IMR-90 (cell line): ENCODE results near the gene ALPK3.

Experiments
- BHLHE40 ChIP-seq: fragments of 150-350 bp; IDR thresholded peaks from 2 replicates; pipeline ENCODE4 v1.6.1; 2016; ENCODE audit warnings: mild to moderate bottlenecking, low read depth, low read length
- MAFK ChIP-seq: IDR thresholded peaks from 2 replicates; pipeline ENCODE4 v1.6.1; 2012; ENCODE audit warnings: low read depth, low read length, improper control_type of control experiment
- MXI1 ChIP-seq: IDR thresholded peaks from 2 replicates; pipeline ENCODE4 v1.6.1; 2012; ENCODE audit warnings: low read depth, mild to moderate bottlenecking, low read length, moderate library complexity, borderline replicate concordance
- POLR2A ChIP-seq: IDR thresholded peaks from 2 replicates; pipeline ENCODE4 v1.6.1; 2012; ENCODE audit warnings: mild to moderate bottlenecking, low read depth, low read length
- SMC3 ChIP-seq: fragments of 150-350 bp; IDR thresholded peaks from 2 replicates; pipeline ENCODE4 v1.6.1; 2016; ENCODE audit warnings: low read depth, mild to moderate bottlenecking, antibody characterized with exemption, low read length, moderate library complexity
- TF ChIP-seq, protein P1 (sequence below): conservative IDR thresholded peaks from 2 replicates; pipeline ENCODE4 v1.5.1; 2012; ENCODE audit warnings: mild to moderate bottlenecking, low read depth, low read length, improper control_type of control experiment
- TF ChIP-seq, protein P2 (sequence below): fragments of 150-350 bp; IDR thresholded peaks from 2 replicates; pipeline ENCODE4 v1.6.1; 2016; ENCODE audit warnings: low read depth, mild to moderate bottlenecking, low read length, moderate library complexity, borderline replicate concordance

DNA sequence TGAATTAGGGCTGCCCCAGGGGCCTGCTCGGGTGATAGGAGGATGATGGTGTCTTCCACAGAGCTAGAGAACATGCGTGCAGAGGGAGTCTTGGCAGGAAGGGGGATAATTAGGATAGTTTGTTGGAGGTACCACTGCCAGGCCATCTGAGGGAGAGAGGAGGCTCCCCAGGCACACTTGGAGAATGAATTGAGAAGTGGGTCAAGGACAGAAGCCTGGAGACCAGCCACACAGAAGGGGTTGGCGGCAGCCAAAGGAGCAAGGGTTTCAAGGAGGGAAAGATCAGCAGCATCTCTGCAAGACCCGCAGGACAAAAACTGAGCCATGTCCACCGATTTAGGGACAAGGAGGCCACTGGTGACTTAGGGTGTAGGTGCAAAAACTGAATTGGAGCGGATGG is 74.2 kb downstream of the ALPK3 start:
- TF ChIP-seq, protein P1, sequence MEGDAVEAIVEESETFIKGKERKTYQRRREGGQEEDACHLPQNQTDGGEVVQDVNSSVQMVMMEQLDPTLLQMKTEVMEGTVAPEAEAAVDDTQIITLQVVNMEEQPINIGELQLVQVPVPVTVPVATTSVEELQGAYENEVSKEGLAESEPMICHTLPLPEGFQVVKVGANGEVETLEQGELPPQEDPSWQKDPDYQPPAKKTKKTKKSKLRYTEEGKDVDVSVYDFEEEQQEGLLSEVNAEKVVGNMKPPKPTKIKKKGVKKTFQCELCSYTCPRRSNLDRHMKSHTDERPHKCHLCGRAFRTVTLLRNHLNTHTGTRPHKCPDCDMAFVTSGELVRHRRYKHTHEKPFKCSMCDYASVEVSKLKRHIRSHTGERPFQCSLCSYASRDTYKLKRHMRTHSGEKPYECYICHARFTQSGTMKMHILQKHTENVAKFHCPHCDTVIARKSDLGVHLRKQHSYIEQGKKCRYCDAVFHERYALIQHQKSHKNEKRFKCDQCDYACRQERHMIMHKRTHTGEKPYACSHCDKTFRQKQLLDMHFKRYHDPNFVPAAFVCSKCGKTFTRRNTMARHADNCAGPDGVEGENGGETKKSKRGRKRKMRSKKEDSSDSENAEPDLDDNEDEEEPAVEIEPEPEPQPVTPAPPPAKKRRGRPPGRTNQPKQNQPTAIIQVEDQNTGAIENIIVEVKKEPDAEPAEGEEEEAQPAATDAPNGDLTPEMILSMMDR: no peak
- TF ChIP-seq POLR2A (no peak), MXI1 (no peak), MAFK (no peak), SMC3 (no peak), BHLHE40 (no peak)
- TF ChIP-seq, protein P2, sequence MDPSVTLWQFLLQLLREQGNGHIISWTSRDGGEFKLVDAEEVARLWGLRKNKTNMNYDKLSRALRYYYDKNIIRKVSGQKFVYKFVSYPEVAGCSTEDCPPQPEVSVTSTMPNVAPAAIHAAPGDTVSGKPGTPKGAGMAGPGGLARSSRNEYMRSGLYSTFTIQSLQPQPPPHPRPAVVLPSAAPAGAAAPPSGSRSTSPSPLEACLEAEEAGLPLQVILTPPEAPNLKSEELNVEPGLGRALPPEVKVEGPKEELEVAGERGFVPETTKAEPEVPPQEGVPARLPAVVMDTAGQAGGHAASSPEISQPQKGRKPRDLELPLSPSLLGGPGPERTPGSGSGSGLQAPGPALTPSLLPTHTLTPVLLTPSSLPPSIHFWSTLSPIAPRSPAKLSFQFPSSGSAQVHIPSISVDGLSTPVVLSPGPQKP: no peak
